GM18505 (cell line): ENCODE measurements around the gene PLAGL1.
"Not testable (repeated sequence)": the region's sequence is repeated elsewhere in the genome, so short reads cannot be mapped to it uniquely, and the experiment has no call there.

Experiments used
- ATAC-seq: cut with Tn5 transposase; IDR thresholded peaks from one replicate; pipeline ENCODE4 v1.9.1; 2021; ENCODE audit not compliant: unreplicated experiment
- POLR2A ChIP-seq: IDR thresholded peaks from 4 replicates; pipeline ENCODE4 v1.6.1; 2011; ENCODE audit warnings: borderline replicate concordance; ENCODE audit not compliant: insufficient read depth, insufficient read length; ENCODE audit errors: extremely low read depth

The PLAGL1 gene

GRCh38 chr6:144029452-144029851 is 21.4 kb upstream of the PLAGL1 start:
- no peak for TF ChIP-seq POLR2A
- no peak for ATAC-seq

DNA sequence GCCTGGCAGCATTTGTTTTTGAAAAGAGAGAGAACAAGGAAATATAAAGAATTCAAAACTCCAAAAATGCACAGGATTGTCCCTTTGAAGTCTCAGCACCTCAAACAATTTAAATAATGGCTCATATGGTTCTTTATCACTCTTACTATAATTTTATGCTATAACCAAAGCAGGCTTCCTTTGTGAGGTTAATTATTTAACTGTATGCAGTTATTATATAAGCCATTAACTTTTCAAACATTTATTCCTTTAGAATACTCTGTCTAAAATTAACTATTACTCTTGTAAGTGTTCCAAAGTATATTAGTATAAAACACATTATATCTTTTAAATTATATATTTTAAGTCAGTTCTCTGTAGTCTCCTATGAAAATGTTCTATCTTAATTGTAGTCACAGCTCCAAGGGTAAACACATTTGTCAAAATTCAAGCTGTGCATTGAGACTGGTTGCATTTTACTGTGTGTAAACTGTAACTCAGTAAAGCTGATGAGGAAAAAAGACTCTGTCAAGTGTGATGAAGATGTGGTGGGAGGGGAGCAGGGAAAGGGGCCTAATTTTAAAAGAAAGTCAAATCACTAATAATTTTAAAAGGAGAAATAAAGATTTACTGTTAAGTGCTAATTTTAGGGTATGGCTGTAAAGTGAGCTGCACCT is 20.0 kb upstream of the PLAGL1 start:
- TF ChIP-seq POLR2A: no peak
- no peak for ATAC-seq

DNA sequence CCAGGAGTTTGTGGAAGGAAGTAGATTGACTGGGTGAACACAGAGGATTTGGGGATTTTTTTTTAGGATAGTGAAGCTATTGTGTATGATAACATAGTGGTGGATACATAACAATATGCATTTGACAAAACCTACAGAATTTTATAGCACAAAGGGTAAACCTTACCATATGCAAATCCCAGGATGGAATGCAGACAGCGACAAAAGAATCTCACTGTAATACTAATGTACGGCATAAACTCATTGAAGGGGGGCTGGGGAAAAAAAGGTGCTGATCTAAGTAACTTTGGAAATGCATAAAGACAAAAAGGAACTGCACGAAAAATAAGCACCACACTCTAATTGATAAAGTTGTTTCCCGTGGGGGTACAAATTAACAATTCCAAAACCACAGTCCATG is 15.2 kb upstream of the PLAGL1 start:
- no peak for TF ChIP-seq POLR2A
- no peak for ATAC-seq

- ATAC-seq: no peak
- no peak for TF ChIP-seq POLR2A
These were observed 11.9 kb upstream of the PLAGL1 start for GRCh38 chr6:144019929-144020328.

- no peak for ATAC-seq
- TF ChIP-seq POLR2A: no peak
These were observed 9.4 kb upstream of the PLAGL1 start for GRCh38 chr6:144017166-144018094.

- TF ChIP-seq POLR2A: no peak
- ATAC-seq: no peak
These were observed 5.4 kb upstream of the PLAGL1 start for GRCh38 chr6:144013486-144013909.

DNA sequence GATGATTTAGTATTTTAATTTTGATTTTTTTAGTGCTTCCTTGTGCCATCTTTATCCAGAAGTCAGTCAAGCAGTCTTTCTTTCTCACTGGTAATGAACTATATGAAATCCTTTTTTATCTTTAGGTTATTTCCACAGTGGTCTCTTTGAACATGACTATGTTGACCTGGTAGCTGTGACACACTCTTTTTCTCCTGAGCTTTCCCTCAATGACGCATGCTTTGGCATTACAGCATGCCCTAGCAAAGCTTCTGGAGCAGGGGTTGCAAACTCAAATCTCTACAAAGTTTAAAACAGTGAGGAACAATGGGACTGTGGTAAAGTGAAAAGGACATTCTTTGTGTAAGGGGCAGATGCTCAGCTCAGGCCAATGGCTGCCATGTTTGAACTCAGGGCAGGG is 4.5 kb upstream of the PLAGL1 start:
- ATAC-seq: no peak
- TF ChIP-seq POLR2A: no peak

GRCh38 chr6:144009628-144010027 is 1.6 kb upstream of the PLAGL1 start:
- ATAC-seq: not testable (repeated sequence)

GRCh38 chr6:144008846-144009245 is 787 bp upstream of the PLAGL1 start:
- ATAC-seq: no peak
- TF ChIP-seq POLR2A: no peak

GRCh38 chr6:144007478-144008119 is 460 bp downstream of the PLAGL1 start:
- ATAC-seq: no peak
- TF ChIP-seq POLR2A: no peak

DNA sequence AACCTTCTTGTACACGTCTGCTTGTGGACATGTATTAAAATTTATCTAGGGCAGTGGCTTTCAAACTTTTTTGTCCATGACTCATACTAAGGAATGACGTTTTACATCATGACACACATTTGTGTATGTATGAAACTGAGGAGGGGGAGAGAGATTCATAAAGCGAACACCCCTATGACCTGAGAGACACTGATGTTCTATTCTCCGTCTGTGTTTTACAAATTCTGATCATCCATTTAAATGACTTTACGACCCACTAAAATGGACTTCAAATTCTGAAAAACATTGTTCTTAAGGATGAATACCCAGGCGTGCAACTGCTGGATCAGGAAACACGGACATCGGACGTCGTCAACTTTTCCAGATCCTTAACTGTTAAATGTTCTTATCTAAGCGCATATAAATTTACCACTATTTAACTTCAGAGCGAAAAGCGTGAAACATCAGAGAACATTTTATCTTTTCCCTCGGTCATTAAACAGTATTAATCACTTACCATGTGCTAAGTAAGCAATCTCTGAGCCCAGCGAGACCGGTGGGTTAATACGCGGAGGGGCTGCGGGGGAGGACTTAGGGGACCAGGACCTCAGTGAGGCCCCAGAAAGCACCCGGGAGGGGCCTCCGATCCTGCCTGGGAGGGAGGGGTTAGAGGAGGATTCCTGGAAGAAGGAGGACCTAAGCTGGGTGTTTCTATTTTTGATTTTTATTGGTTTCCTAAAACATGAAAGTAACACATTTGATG is 1.2 kb downstream of the PLAGL1 start:
- no peak for TF ChIP-seq POLR2A
- no peak for ATAC-seq

- no peak for ATAC-seq
- no peak for TF ChIP-seq POLR2A
These were observed 8.7 kb downstream of the PLAGL1 start for GRCh38 chr6:143999406-143999805.

DNA sequence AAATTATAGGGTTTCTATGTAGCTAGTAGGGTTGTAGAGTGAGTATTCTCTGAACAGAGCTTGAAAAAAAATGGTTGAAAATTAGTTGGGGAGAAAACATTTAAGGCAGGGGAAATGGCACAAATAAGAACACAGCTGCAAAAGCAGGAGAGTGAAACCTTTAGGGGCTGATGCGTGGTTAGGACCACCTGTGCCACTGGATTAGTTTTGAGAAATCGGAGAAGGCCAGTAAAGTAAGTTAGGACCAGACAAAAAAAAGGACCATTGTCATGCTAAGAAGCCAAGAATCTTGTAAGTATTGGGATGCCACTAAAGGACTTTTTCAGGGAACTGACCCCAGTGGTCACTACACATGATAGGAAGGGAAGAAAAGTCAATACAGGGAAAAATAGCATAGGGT is 9.4 kb downstream of the PLAGL1 start:
- ATAC-seq: no peak
- no peak for TF ChIP-seq POLR2A
